Cardiac muscle cell (in vitro differentiated cells and primary cell): ENCODE results near the gene DCAF12. TPM values are rescaled to one million over a fixed set of nuclear protein-coding genes. Genes with fewer than 3 reads are reported as not detected.
"Not testable (repeated sequence)": the region's sequence is repeated elsewhere in the genome, so short reads cannot be mapped to it uniquely, and the experiment has no call there.

Experiments
- DNase-seq, 2 donors: peaks; one replicate each; pipeline versions ENCODE4 v3.0.0 to v3.0.0-alpha.2; 2010 to 2017; ENCODE audit warnings: low read depth in 1 of 2, low spot score in 1 of 2
- H3K27ac ChIP-seq: fragments of 200-600 bp; sonication (generic); 2 replicates; pipeline ENCODE4 v1.5.1; 2016
- H3K27me3 ChIP-seq: fragments of 200-600 bp; sonication (generic); 2 replicates; pipeline ENCODE4 v1.6.0; 2016; ENCODE audit warnings: control low read depth
- H3K36me3 ChIP-seq: fragments of 200-600 bp; sonication (generic); 2 replicates; pipeline ENCODE4 v1.5.1; 2016; ENCODE audit warnings: control low read depth
- H3K4me1 ChIP-seq: fragments of 200-600 bp; sonication (generic); 2 replicates; pipeline ENCODE4 v1.8.1; 2017; ENCODE audit warnings: low read depth, mild to moderate bottlenecking, mixed run types
- H3K4me3 ChIP-seq: fragments of 200-600 bp; sonication (generic); 2 replicates; pipeline ENCODE4 v1.5.1; 2016; ENCODE audit warnings: mild to moderate bottlenecking
- H3K9me3 ChIP-seq: fragments of 200-600 bp; sonication (generic); 2 replicates; pipeline ENCODE4 v1.5.1; 2017; ENCODE audit warnings: low read depth, mild to moderate bottlenecking, control low read depth
- CTCF ChIP-seq: IDR thresholded peaks from 2 replicates; pipeline ENCODE4 v1.5.1; 2012; ENCODE audit warnings: low read depth, mild to moderate bottlenecking, low read length
- polyA plus RNA-seq: library from polyadenylated mRNA; unstranded; fragments of >200 nt; fragmentation: Nextera tagmentation; extraction: Ambion mirVana; gene quantifications from 2 replicates; pipeline ENCODE4 v1.2.1, GENCODE V29; 2016
- total RNA-seq: library from RNA; depleted of rRNA; stranded (reverse); fragments of >200 nt; gene quantifications from 2 replicates; pipeline ENCODE4 v1.2.3, GENCODE V29; 2016

Gene DCAF12
- total and polyA plus RNA-seq, 2 experiments from 2014 or later = 27.1 to 31.7 TPM

- no peak for DNase-seq
- no peaks in the 10 kb centered on the region for H3K36me3 ChIP-seq
- no peaks in the 10 kb centered on the region for H3K9me3 ChIP-seq
- no peak for TF ChIP-seq CTCF
- H3K27me3 ChIP-seq = no peaks in the 10 kb centered on the region
- no peak overlapping the region for H3K4me3 ChIP-seq
- no peak overlapping the region for H3K27ac ChIP-seq
- H3K4me1 ChIP-seq = no peaks in the 10 kb centered on the region
Observed at GRCh38 chr9:34145165-34145564, 18.7 kb upstream of the DCAF12 start.

DNA sequence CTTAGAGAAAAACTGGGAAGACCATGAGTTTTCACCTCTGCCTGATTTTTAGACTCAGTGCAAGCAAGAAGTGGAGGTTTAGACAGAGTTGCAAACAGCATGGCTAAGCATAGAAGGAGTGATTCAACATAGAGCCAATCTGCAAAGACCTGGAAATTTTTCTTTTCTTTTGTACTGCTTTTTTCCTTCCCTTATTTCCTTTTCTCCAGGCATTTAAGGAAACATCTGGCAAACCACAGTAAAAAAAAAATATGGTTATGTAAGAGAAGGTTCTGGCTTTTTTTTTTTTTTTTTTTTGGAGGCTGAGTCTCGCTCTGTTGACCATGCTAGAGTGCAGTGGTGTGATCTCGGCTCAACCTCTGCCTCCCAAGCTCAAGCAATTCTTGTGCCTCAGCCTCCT is 16.6 kb upstream of the DCAF12 start:
- no peaks in the 10 kb centered on the region for H3K27me3 ChIP-seq
- no peaks in the 10 kb centered on the region for H3K9me3 ChIP-seq
- H3K36me3 ChIP-seq = no peaks in the 10 kb centered on the region
- H3K4me3 ChIP-seq = no peak overlapping the region
- TF ChIP-seq CTCF = no peak
- no peaks in the 10 kb centered on the region for H3K4me1 ChIP-seq
- no peak overlapping the region for H3K27ac ChIP-seq
- no peak for DNase-seq

GRCh38 chr9:34140853-34141252 is 14.4 kb upstream of the DCAF12 start:
- no peak for TF ChIP-seq CTCF
- Histone ChIP-seq H3K27ac (no peak overlapping the region), H3K4me3 (no peak overlapping the region), H3K36me3 (no peaks in the 10 kb centered on the region), H3K27me3 (no peaks in the 10 kb centered on the region), H3K4me1 (no peaks in the 10 kb centered on the region), H3K9me3 (no peaks in the 10 kb centered on the region)
- DNase-seq = no peak

DNA sequence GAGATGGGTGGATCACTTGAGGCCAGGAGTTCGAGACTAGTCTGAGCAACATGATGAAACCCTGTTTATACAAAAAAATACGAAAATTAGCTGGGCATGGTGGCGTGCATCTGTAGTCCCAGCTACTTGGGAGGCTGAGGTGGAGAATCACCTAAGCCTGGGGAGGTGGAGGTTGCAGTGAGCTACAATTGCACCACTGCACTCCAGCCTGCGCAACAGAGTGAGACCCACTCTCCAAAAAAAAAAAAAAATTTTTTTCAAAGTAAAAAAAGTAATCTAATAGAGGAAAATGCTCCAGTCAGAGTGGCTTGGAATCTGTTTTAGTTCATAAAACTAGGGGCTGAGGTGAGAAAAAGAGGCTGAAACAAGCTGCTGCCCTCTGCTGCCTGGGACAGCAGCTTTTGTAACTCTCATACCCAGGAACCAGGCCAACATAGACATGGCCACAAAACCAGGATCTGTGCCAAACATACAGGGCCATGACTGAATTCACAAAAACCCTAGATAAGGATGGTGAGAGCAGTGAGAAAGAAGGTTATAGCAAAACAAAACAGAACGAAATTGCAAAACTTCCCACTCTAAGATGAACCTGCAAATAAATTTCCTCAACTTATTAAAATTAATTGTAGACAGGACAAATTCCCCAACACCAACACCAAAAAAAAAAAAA is 13.1 kb upstream of the DCAF12 start:
- no peaks in the 10 kb centered on the region for H3K4me1 ChIP-seq
- H3K36me3 ChIP-seq = no peaks in the 10 kb centered on the region
- H3K27ac ChIP-seq = no peak overlapping the region
- H3K9me3 ChIP-seq = no peaks in the 10 kb centered on the region
- no peaks in the 10 kb centered on the region for H3K27me3 ChIP-seq
- TF ChIP-seq CTCF = peak; percentile 63
- DNase-seq = peak; percentile 28 to 98
- no peak overlapping the region for H3K4me3 ChIP-seq

DNA sequence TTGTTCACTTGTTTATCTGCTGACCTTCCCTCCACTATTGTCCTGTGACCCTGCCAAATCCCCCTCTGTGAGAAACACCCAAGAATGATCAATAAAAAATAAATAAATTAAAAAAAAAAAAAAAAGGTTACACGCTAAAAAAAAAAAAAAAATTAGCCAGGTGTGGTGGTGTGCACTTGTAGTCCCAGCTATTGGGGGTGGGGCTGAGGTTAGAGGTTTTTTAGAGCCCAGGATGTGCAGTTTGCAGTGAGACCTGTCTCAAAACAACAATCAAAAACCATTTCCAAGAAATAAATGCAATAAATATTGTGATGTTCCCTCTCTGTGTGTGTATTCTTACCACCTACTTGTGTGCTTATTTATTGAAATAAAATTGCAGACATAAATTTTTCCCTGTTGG is 12.1 kb upstream of the DCAF12 start:
- not testable (repeated sequence) for H3K4me3 ChIP-seq

GRCh38 chr9:34134521-34134920 is 8.0 kb upstream of the DCAF12 start:
- Histone ChIP-seq H3K9me3 (no peaks in the 10 kb centered on the region), H3K27ac (no peak overlapping the region), H3K4me3 (no peak overlapping the region), H3K4me1 (no peaks in the 10 kb centered on the region), H3K27me3 (no peaks in the 10 kb centered on the region), H3K36me3 (no peaks in the 10 kb centered on the region)
- no peak for DNase-seq
- no peak for TF ChIP-seq CTCF

More for the DNA sequence above, 12.1 kb upstream of the DCAF12 start:
- H3K27ac ChIP-seq, H3K4me1 ChIP-seq, H3K36me3 ChIP-seq, DNase-seq, H3K27me3 ChIP-seq, H3K9me3 ChIP-seq: not testable (repeated sequence)
